Measurements from ENCODE around the gene STEAP4.

DNA sequence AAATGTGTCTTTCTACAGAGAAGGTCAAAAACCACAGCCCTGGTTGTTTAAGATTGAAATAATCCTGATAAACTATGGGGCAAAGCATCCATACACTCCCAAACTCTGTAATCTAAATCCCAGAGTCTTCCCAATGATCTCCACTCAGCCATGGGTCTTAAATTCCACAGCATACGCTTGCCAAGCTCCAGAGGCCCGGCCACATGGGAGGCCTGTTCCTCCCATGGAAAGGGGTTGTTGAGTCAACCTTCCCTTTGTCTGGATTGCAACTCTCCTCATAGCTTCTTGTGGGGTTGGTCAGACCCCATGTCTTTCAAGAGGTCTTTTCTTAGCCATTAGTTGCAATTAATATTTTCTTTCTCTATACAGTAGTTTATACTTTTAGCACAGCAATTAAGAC lies 718 bp upstream of the STEAP4 start:
- no peak for TF ChIP-seq POLR2A (IDR thresholded peaks at IDR 0.05; ENCODE audit: low read length)
- TF ChIP-seq GATA1 (IDR thresholded peaks at IDR 0.05; ENCODE audit: low read depth, low read length), result no peak
